Progenitor cell of endocrine pancreas (in vitro differentiated cells): ENCODE measurements around the gene CNOT4. TPM values are rescaled to one million over a fixed set of nuclear protein-coding genes. Genes with fewer than 3 reads are reported as not detected.

Experiments used
- DNase-seq: peaks from one replicate; pipeline ENCODE4 v3.0.0; 2021; ENCODE audit warnings: low spot score; ENCODE audit not compliant: unreplicated experiment
- H3K27ac Mint-ChIP-seq: 2 replicates; pipeline ENCODE4 v1.8.0; 2021; ENCODE audit warnings: mild to moderate bottlenecking, moderate library complexity, mixed read lengths
- H3K27me3 Mint-ChIP-seq: 2 replicates; pipeline ENCODE4 v1.8.0; 2021; ENCODE audit warnings: mixed read lengths
- H3K36me3 Mint-ChIP-seq: 2 replicates; pipeline ENCODE4 v1.8.0; 2022; ENCODE audit warnings: mixed read lengths; ENCODE audit not compliant: insufficient read depth
- H3K4me1 Mint-ChIP-seq: 2 replicates; pipeline ENCODE4 v1.8.0; 2021; ENCODE audit warnings: low read depth, mixed read lengths
- H3K4me3 Mint-ChIP-seq: 2 replicates; pipeline ENCODE4 v1.8.0; 2021; ENCODE audit warnings: low read depth, mild to moderate bottlenecking, moderate library complexity, mixed read lengths
- H3K9me3 Mint-ChIP-seq: 2 replicates; pipeline ENCODE4 v1.8.0; 2021; ENCODE audit warnings: low read depth, mixed read lengths
- CTCF ChIP-seq: fragments of 200-600 bp; sonication (generic); IDR thresholded peaks from one replicate; pipeline ENCODE4 v1.5.0; 2021; ENCODE audit warnings: antibody characterized with exemption, mild to moderate bottlenecking; ENCODE audit not compliant: unreplicated experiment
- total RNA-seq: library from RNA; stranded (reverse); gene quantifications from 2 replicates; pipeline ENCODE4 v1.2.1, GENCODE V29; 2021

The CNOT4 gene
- total RNA-seq, 1 donor from 2014 or later: 34.3 TPM

- H3K27me3 Mint-ChIP-seq: no peaks in the 10 kb centered on the region
- DNase-seq: no peak
- H3K36me3 Mint-ChIP-seq: no peaks in the 10 kb centered on the region
- no peak overlapping the region for H3K27ac Mint-ChIP-seq
- H3K9me3 Mint-ChIP-seq: peaks cover 3% of the 10 kb centered on the region
- no peaks in the 10 kb centered on the region for H3K4me1 Mint-ChIP-seq
- no peak overlapping the region for H3K4me3 Mint-ChIP-seq
- no peak for TF ChIP-seq CTCF
Measured at GRCh38 chr7:135334830-135335543, 174.9 kb downstream of the CNOT4 start.

GRCh38 chr7:135333946-135334345 lies 176.0 kb downstream of the CNOT4 start:
- Mint-ChIP-seq H3K27ac (no peak overlapping the region), H3K4me1 (no peaks in the 10 kb centered on the region), H3K4me3 (no peak overlapping the region), H3K36me3 (no peaks in the 10 kb centered on the region), H3K9me3 (peaks cover 3% of the 10 kb centered on the region), H3K27me3 (no peaks in the 10 kb centered on the region)
- DNase-seq: no peak
- TF ChIP-seq CTCF: no peak

- no peaks in the 10 kb centered on the region for H3K36me3 Mint-ChIP-seq
Measured at GRCh38 chr7:135333200-135333599, 176.7 kb downstream of the CNOT4 start.

DNA sequence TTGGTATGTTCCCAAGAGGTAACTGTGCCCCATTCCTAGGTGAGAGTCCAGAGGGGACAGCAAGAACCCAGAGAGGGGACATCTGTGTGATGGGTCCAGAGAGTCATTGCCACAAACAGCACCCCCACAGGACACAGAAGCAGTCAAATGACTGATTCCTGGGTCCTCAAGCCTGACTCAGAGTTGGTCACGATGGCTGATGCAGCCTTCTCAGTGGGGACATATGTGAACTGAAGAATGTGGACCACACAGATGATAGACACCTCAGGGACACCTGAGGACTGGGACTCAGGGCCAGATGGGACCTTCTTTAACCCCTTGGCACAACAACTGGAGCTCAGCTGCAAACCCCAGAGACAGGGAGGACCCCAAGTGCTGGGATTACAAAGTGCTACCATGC lies 179.8 kb downstream of the CNOT4 start:
- no peak overlapping the region for H3K4me3 Mint-ChIP-seq
- H3K4me1 Mint-ChIP-seq: no peaks in the 10 kb centered on the region
- TF ChIP-seq CTCF: no peak
- DNase-seq: no peak
- H3K27ac Mint-ChIP-seq: no peak overlapping the region
- H3K27me3 Mint-ChIP-seq: no peaks in the 10 kb centered on the region
- peaks cover 3% of the 10 kb centered on the region for H3K9me3 Mint-ChIP-seq
- no peaks in the 10 kb centered on the region for H3K36me3 Mint-ChIP-seq

More at GRCh38 chr7:135333200-135333599, 176.7 kb downstream of the CNOT4 start:
- no peak for DNase-seq
- TF ChIP-seq CTCF: no peak
- Mint-ChIP-seq H3K27ac (no peak overlapping the region), H3K4me3 (no peak overlapping the region), H3K4me1 (no peaks in the 10 kb centered on the region), H3K27me3 (no peaks in the 10 kb centered on the region), H3K9me3 (peaks cover 3% of the 10 kb centered on the region)

GRCh38 chr7:135328526-135328925 lies 181.4 kb downstream of the CNOT4 start:
- no peak for DNase-seq
- no peaks in the 10 kb centered on the region for H3K4me1 Mint-ChIP-seq
- H3K27me3 Mint-ChIP-seq: no peaks in the 10 kb centered on the region
- H3K9me3 Mint-ChIP-seq: peaks cover 3% of the 10 kb centered on the region
- no peaks in the 10 kb centered on the region for H3K36me3 Mint-ChIP-seq
- no peak for TF ChIP-seq CTCF
- no peak overlapping the region for H3K27ac Mint-ChIP-seq
- no peak overlapping the region for H3K4me3 Mint-ChIP-seq
